Nephron (organoid): ENCODE data around the gene C2CD2L.
A peak's percentile ranks its signal among the peaks of the same experiment; 100 is the strongest.
"Not testable (repeated sequence)": the region's sequence is repeated elsewhere in the genome, so short reads cannot be mapped to it uniquely, and the experiment has no call there.

Experiments
- H3K27ac Mint-ChIP-seq, 3 experiments: 2 replicates each; pipeline ENCODE4 v1.8.0; 2020; ENCODE audit warnings: mixed read lengths in 3 of 3, mild to moderate bottlenecking in 2 of 3, moderate library complexity in 1 of 3
- H3K27me3 Mint-ChIP-seq: 2 replicates; pipeline ENCODE4 v1.8.0; 2021; ENCODE audit warnings: low read depth, mild to moderate bottlenecking, moderate library complexity, mixed read lengths
- H3K36me3 Mint-ChIP-seq: 2 replicates; pipeline ENCODE4 v1.8.0; 2020; ENCODE audit warnings: low read depth, mixed read lengths
- H3K4me1 Mint-ChIP-seq: 2 replicates; pipeline ENCODE4 v1.8.0; 2020; ENCODE audit warnings: mixed read lengths
- H3K4me3 Mint-ChIP-seq, 3 experiments: 2 replicates each; pipeline ENCODE4 v1.8.0; 2020; ENCODE audit warnings: mild to moderate bottlenecking in 3 of 3, mixed read lengths in 3 of 3, moderate library complexity in 2 of 3
- H3K9me3 Mint-ChIP-seq: 2 replicates; pipeline ENCODE4 v1.8.0; 2020; ENCODE audit warnings: mixed read lengths
- CTCF ChIP-seq, 3 experiments: fragments of 200-600 bp; sonication (generic); IDR thresholded peaks; one replicate each; pipeline ENCODE4 v1.5.0; 2021; ENCODE audit warnings: antibody characterized with exemption in 3 of 3; ENCODE audit not compliant: unreplicated experiment in 3 of 3

The C2CD2L gene

GRCh38 chr11:119134389-119134978 is 27.3 kb downstream of the C2CD2L start:
- no peak overlapping the region for H3K4me3 Mint-ChIP-seq
- no peaks in the 10 kb centered on the region for H3K4me1 Mint-ChIP-seq
- no peak overlapping the region for H3K27ac Mint-ChIP-seq
- H3K9me3 Mint-ChIP-seq: no peaks in the 10 kb centered on the region
- peaks cover 4% of the 10 kb centered on the region for H3K27me3 Mint-ChIP-seq
- H3K36me3 Mint-ChIP-seq: peaks cover 49% of the 10 kb centered on the region
- peak; percentile 28 to 33 (median 30) for TF ChIP-seq CTCF (IDR thresholded peaks at IDR 0.05; ENCODE audit: unreplicated experiment in 3 of 3)

GRCh38 chr11:119139276-119139675 is 32.1 kb downstream of the C2CD2L start:
- H3K4me3 Mint-ChIP-seq, H3K27ac Mint-ChIP-seq, H3K36me3 Mint-ChIP-seq, H3K9me3 Mint-ChIP-seq, H3K4me1 Mint-ChIP-seq, H3K27me3 Mint-ChIP-seq: not testable (repeated sequence)

- Mint-ChIP-seq H3K27ac (peak overlapping the region in 1 of 3 experiments; percentile 65), H3K27me3 (peaks cover 40% of the 10 kb centered on the region), H3K9me3 (no peaks in the 10 kb centered on the region), H3K4me1 (peaks cover 10% of the 10 kb centered on the region), H3K36me3 (no peaks in the 10 kb centered on the region), H3K4me3 (no peak overlapping the region)
- TF ChIP-seq CTCF (IDR thresholded peaks at IDR 0.05; ENCODE audit: unreplicated experiment in 3 of 3): peak; percentile 70 to 72 (median 71)
Measured at GRCh38 chr11:119144825-119145486, 37.8 kb downstream of the C2CD2L start.

GRCh38 chr11:119145551-119145950 is 38.4 kb downstream of the C2CD2L start:
- peak overlapping the region in 2 of 3 experiments; percentile 15 to 22 for H3K4me3 Mint-ChIP-seq
- TF ChIP-seq CTCF (IDR thresholded peaks at IDR 0.05; ENCODE audit: unreplicated experiment in 3 of 3): no peak
- H3K36me3 Mint-ChIP-seq: no peaks in the 10 kb centered on the region
- no peaks in the 10 kb centered on the region for H3K9me3 Mint-ChIP-seq
- H3K27me3 Mint-ChIP-seq: peaks cover 46% of the 10 kb centered on the region
- H3K27ac Mint-ChIP-seq: no peak overlapping the region
- peaks cover 10% of the 10 kb centered on the region for H3K4me1 Mint-ChIP-seq

- H3K9me3 Mint-ChIP-seq: no peaks in the 10 kb centered on the region
- H3K36me3 Mint-ChIP-seq: no peaks in the 10 kb centered on the region
- H3K4me3 Mint-ChIP-seq: peak overlapping the region; percentile 68 to 86 (median 76)
- no peak for TF ChIP-seq CTCF (IDR thresholded peaks at IDR 0.05; ENCODE audit: unreplicated experiment in 3 of 3)
- H3K4me1 Mint-ChIP-seq: peaks cover 10% of the 10 kb centered on the region
- no peak overlapping the region for H3K27ac Mint-ChIP-seq
- peaks cover 62% of the 10 kb centered on the region for H3K27me3 Mint-ChIP-seq
Measured at GRCh38 chr11:119147604-119148333, 40.6 kb downstream of the C2CD2L start.

GRCh38 chr11:119148720-119149017 is 41.5 kb downstream of the C2CD2L start:
- Mint-ChIP-seq H3K27ac (no peak overlapping the region), H3K9me3 (no peaks in the 10 kb centered on the region), H3K27me3 (peaks cover 63% of the 10 kb centered on the region), H3K4me1 (peaks cover 10% of the 10 kb centered on the region), H3K4me3 (peak overlapping the region; percentile 68 to 86 (median 76)), H3K36me3 (no peaks in the 10 kb centered on the region)
- TF ChIP-seq CTCF (IDR thresholded peaks at IDR 0.05; ENCODE audit: unreplicated experiment in 3 of 3): no peak
